GM23248 (cell line): Measurements from ENCODE around the gene HNRNPLL.

Source experiments
- EZH2 ChIP-seq: fragments of 200-600 bp; sonication (generic); IDR thresholded peaks from 2 replicates; pipeline ENCODE4 v1.6.1; 2018; ENCODE audit warnings: antibody characterized with exemption, mild to moderate bottlenecking; ENCODE audit not compliant: insufficient read depth, poor library complexity, severe bottlenecking
- EZH2phosphoT487 ChIP-seq: fragments of 200-600 bp; sonication (generic); IDR thresholded peaks from 2 replicates; pipeline ENCODE4 v1.6.1; 2018; ENCODE audit warnings: antibody characterized with exemption, moderate library complexity, mild to moderate bottlenecking, low read depth; ENCODE audit not compliant: insufficient read depth

DNA sequence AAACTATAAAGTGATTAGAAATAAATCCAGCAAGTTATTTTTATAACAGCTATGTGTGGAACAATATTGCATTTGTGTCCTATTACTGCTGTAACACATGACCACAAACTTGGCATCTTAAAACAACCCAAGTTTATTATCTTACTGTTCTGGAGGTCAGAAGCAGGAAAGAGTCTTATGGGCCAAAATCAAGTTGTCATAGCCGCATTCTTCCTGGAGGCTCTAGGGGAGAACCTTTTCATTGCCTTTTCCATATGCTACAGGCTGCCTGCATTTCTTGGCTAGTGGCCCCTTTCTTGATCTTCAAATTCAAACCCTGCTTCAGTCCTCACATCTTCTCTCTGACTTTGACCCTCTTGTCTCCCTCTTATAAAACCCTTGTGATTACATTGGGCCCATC lies 27.0 kb upstream of the HNRNPLL start:
- TF ChIP-seq EZH2 (no peak), EZH2phosphoT487 (no peak)
